Hematopoietic multipotent progenitor cell treated with erythropoietin and hydrocortisone succinate and interleukin-3 and kit ligand, for 15 days (in vitro differentiated cells): ENCODE measurements around the gene FOXB2.
"Not testable (repeated sequence)": the region's sequence is repeated elsewhere in the genome, so short reads cannot be mapped to it uniquely, and the experiment has no call there.

Source experiments
- DNase-seq: peaks from one replicate; pipeline ENCODE4 v3.0.0-alpha.2; 2015; ENCODE audit warnings: low spot score

The FOXB2 gene

GRCh38 chr9:77016526-77017504, 2.6 kb upstream of the FOXB2 start:
- DNase-seq: no peak

DNA sequence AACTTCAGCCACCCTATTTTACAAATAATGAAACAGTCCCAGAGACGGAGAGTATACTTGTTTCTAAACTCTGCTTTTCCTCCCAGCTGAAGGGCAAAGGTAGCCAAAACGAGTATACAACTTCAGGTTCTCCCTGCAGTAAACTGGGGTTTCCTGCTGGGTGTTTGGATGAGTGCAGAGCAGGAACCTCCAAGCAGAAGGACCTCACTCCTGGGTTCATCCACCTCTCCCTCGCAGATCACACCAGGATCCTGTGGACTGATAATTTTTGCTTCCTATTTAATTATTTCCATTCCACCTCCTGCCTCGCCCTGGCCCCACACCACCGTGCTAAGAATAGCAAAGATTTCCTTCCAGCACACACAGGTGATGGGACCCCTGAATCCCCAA, 2.0 kb upstream of the FOXB2 start:
- DNase-seq: no peak

DNA sequence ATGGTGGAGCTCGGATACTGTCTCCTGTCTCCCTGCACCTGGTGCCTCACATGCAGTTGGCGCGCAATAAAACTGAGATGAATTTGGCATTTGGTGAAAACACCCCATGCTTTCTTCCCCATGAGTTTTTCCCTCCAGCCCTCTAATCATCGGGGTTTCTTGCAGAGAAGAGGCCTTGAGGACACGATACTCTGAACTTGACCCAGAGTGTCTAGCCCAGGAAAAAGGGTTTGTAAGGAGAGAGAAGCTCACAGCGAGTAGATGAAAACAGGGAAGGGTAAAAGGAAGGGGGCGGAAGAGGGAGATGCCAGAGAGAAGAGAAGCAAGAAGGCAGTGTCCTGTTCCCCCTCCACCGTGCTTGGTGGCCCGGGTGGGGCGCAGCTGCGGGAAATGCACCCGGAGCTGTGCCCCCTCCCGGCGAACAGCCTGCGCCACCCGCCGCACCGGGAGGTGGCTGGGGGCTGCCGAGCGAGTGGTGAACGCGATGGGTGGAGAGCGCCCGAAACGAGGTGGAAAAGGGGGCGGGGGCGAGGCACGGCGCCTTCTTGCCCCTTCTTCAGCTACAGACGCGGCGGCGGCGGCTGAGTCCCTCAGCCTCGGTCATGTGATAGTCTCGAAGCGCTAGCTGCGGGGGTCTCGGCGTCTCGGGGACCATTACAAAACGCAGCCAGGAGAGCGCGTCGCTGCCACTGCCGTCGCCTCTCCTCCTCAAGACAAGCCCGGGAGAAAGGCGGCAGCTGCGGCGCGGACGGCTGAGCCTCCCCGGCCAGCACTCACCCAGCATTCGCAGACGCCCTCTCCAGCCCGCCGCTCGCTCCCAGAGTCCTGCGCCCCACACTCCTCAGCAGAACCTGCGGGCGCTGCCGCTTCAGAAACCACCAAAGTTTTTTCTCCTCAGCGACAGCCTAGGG, 1.1 kb upstream of the FOXB2 start:
- DNase-seq: no peak

- no peak for DNase-seq
Measured at GRCh38 chr9:77018969-77019235, 553 bp upstream of the FOXB2 start.

GRCh38 chr9:77019926-77020412, 514 bp downstream of the FOXB2 start:
- no peak for DNase-seq

GRCh38 chr9:77020413-77021290, 1.2 kb downstream of the FOXB2 start:
- no peak for DNase-seq

DNA sequence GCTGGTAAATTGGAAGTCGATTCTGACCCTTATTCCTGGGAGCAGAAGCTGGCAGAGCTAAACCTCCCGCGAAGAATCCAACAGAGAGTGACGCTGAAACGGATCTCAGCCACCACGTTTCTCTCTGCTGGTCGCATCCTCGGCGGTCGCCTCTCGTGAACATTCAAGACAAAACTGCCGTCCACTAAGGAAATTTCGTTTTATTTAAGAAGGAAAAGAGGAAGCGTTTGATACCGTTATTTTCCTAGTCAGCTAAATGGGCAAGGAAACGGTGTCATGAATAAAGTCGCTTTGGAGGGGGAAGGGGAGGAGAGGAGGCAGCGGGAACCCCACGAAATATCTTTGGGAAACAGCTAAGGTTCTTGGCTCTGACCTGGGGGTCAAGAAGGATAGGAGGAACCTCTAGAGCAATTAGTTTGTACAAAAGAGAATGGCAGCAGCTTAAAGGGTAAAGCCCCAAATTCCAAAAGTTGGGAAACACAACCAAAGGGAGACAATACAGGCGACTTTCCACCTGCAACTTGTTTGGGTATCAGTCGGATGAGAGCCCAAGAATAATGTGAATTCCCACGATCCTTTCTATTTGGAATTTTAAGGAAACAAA, 1.9 kb downstream of the FOXB2 start:
- no peak for DNase-seq

DNA sequence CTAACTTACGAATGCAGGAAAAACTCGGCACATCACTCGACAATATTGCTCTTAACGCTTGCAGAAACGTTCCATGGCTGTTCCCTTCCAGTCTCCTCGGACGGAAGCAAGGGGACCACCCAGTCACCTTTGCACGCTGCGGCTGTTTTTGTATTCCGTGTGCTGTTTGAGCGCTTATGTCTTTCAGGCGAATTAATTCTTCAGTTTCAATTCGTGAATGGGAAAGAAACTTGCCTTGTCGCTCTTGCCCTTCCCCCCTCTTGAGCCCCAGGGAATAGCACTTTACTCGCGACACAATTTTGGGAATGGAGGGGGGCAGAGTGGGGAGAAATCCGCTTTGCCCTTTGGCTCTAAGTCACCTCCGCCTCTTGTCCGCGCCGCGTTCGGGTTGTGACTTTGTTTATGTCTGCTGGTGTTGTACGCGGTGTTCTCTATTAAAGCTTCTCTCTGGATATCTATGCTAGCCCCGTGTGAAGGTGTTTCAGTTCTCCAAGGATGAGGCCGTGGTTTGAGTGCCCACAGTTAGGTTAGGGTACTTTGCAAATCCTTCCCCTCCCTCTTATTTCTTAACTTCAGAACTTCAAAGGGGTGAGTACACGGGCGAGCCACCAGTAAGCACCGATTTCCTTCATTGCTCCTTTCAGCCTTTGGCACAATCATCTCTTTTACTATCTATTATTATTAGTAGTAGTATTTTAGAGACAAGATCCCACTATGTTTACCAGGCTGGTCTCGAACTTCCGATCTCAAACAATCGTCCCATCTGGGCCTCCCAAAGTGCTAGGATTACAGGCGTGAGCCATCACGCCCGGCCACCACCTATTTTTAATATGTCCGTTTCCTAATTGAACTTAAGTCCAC, 2.7 kb downstream of the FOXB2 start:
- DNase-seq: no peak

DNA sequence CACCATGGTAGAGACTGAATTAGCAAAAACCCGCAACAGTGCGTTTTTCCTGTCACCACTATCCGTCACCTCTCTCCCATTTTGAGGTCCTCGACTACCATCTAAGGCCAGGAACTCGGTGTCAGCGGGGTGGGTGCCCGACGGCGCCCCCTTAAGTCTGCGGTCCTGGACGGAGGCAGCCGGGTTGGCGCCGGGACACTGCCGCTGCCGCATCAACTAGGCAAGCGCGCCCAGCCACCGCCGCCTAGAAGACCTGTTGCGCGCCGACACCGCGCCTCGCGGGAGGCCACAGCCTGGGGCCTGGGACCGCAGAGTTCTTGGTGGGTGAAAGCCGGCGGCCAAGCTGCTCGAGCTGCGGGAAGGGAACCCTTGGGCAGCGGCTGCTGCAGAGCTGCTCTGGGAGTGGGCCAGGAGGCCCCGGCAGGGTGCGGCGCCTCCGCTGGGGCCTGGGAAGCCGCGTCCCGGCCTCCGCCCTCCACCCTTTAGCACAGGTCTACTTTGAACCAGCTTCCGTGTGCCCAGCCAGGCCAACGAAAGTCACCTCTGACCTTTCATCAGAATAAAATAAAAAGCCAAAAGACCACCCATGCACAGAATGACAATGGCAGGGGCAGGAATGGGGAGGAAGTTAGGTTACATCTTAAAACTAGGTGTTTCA, 3.5 kb downstream of the FOXB2 start:
- no peak for DNase-seq

GRCh38 chr9:77023726-77024125, 4.3 kb downstream of the FOXB2 start:
- no peak for DNase-seq

- no peak for DNase-seq
Measured at GRCh38 chr9:77024776-77025545, 5.5 kb downstream of the FOXB2 start.

GRCh38 chr9:77028478-77028877, 9.0 kb downstream of the FOXB2 start:
- no peak for DNase-seq

DNA sequence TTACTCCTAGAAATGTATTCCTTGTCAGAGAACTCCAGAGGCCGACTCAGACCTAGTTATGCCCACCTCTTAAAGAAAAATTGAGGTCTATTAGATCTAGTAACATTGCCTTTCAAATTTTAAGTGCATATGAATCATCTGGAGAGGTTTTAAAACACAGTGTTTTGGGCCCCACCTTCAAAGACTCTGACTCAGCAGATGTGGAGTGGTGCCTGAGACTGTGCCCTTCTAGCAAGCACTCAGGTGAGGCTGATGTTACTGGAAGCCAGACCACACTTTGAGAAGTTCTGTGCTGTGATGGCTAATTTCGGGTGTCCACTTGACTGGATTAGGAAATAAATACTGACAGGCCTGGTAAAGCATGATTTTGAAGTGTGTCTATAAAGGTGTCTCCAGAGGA, 10.6 kb downstream of the FOXB2 start:
- no peak for DNase-seq

- DNase-seq: no peak
Measured at GRCh38 chr9:77038281-77039036, 19.0 kb downstream of the FOXB2 start.

DNA sequence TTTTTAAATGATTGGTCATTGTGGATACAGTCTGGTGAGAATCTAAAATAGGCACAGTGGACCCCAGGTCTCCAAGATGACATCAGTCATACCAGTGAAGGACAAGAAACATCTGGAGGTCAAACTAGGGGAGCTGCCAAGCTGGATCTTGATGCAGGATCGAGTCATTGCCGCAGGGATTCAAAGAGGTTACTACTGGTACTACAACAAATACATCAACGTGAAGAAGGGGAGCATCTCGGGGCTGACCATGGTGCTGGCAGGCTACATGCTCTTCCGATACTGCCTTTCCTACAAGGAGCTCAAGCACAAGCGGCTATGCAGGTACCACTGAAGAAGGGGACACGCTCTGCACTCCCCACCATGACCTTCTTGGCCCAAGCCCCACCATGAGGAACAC, 20.9 kb downstream of the FOXB2 start:
- no peak for DNase-seq

GRCh38 chr9:77043743-77044142, 24.3 kb downstream of the FOXB2 start:
- DNase-seq: not testable (repeated sequence)

GRCh38 chr9:77060681-77061080, 41.2 kb downstream of the FOXB2 start:
- DNase-seq: not testable (repeated sequence)

DNA sequence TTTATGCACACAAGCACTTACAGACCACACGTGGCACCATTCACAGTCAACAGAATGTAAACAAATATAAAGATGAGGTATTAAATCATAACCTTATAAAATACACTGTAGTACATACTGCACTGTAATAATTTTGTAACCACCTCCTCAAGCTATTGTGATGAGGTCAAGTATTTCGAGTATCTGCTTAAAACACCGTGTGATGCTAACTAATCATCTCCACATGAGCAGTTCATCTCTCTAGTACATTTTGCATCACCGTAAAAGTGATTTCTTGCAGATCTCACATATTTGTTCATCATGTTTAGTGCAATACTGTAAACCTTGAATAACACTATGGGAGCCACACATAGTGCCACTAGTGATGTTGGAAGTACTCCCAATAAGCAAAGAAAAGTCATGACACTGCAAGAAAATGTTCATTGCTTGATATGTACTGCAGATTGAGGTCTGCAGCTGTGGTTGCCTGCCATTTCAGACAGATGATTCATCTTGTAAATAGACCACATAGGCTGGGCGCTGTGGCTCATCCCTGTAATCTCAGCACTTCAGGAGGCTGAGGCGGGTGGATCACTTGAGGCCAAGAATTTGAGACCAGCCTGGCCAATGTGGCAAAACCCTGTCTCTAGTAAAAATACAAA, 44.3 kb downstream of the FOXB2 start:
- DNase-seq: no peak
